Activated naive CD4-positive, alpha-beta T cell treated with anti-CD3 and anti-CD28 coated beads, Interleukin-2, amount 10 ng/mL, durations not matched to agents 7 days and 5 days (primary cell): ENCODE data around the gene ITK.
"Not testable (repeated sequence)": the region's sequence is repeated elsewhere in the genome, so short reads cannot be mapped to it uniquely, and the experiment has no call there.

Experiments
- CTCF ChIA-PET: fragments of 350-600 bp; sonication (Branson Sonifier 250); formaldehyde crosslinking; loops from one replicate; lab custom pipeline; 2021; ENCODE audit warnings: antibody characterized with exemption; lab: Charles Lee
- DNase-seq: peaks from one replicate; pipeline ENCODE4 v3.0.0-alpha.2; 2020
- H3K27ac Mint-ChIP-seq: one replicate; pipeline ENCODE4 v1.8.0; 2021; ENCODE audit warnings: mild to moderate bottlenecking, moderate library complexity, mixed read lengths
- H3K27me3 Mint-ChIP-seq: one replicate; pipeline ENCODE4 v1.8.0; 2021; ENCODE audit warnings: mild to moderate bottlenecking, mixed read lengths
- H3K36me3 Mint-ChIP-seq: one replicate; pipeline ENCODE4 v1.8.0; 2021; ENCODE audit warnings: mixed read lengths
- H3K4me1 Mint-ChIP-seq: one replicate; pipeline ENCODE4 v1.8.0; 2021; ENCODE audit warnings: mixed read lengths
- H3K4me3 Mint-ChIP-seq: one replicate; pipeline ENCODE4 v1.8.0; 2021; ENCODE audit warnings: mild to moderate bottlenecking, moderate library complexity, mixed read lengths
- H3K9me3 Mint-ChIP-seq: one replicate; pipeline ENCODE4 v1.8.0; 2021; ENCODE audit warnings: mixed read lengths

Gene ITK

GRCh38 chr5:157184117-157184670 lies 3.6 kb downstream of the ITK start:
- DNase-seq: peak; percentile 26
- CTCF ChIA-PET: interaction anchor here (0.9 to 7.8 kb wide), 3 partner anchors 9 to 82 kb away, joined by 3 to 37 read pairs (median 3); no protein-coding TSS in a partner anchor
- H3K36me3 Mint-ChIP-seq: peaks cover 77% of the 10 kb centered on the region
- no peaks in the 10 kb centered on the region for H3K27me3 Mint-ChIP-seq
- H3K4me1 Mint-ChIP-seq: peaks cover 48% of the 10 kb centered on the region
- H3K27ac Mint-ChIP-seq: peak overlapping the region; percentile 82
- H3K9me3 Mint-ChIP-seq: no peaks in the 10 kb centered on the region
- peak overlapping the region; percentile 90 for H3K4me3 Mint-ChIP-seq

- peaks cover 47% of the 10 kb centered on the region for H3K4me1 Mint-ChIP-seq
- H3K27ac Mint-ChIP-seq: peak overlapping the region; percentile 82
- H3K27me3 Mint-ChIP-seq, H3K9me3 Mint-ChIP-seq: not testable (repeated sequence)
- CTCF ChIA-PET: interaction anchor here (0.9 to 7.8 kb wide), 3 partner anchors 9 to 36 kb away, joined by 3 to 37 read pairs (median 3); no protein-coding TSS in a partner anchor
- H3K36me3 Mint-ChIP-seq: peaks cover 83% of the 10 kb centered on the region
- peak; percentile 33 for DNase-seq
- H3K4me3 Mint-ChIP-seq: peak overlapping the region; percentile 90
These were observed 4.5 kb downstream of the ITK start for GRCh38 chr5:157185122-157185521.

GRCh38 chr5:157186309-157187045 lies 5.8 kb downstream of the ITK start:
- DNase-seq: peak; percentile 38
- H3K27me3 Mint-ChIP-seq: no peaks in the 10 kb centered on the region
- CTCF ChIA-PET: interaction anchor here (1.2 to 1.8 kb wide), 4 partner anchors 10 to 37 kb away, joined by 4 to 14 read pairs (median 6); no protein-coding TSS in a partner anchor
- peaks cover 88% of the 10 kb centered on the region for H3K36me3 Mint-ChIP-seq
- H3K9me3 Mint-ChIP-seq: no peaks in the 10 kb centered on the region
- peaks cover 53% of the 10 kb centered on the region for H3K4me1 Mint-ChIP-seq
- H3K4me3 Mint-ChIP-seq: peak overlapping the region; percentile 76
- peak overlapping the region; percentile 84 for H3K27ac Mint-ChIP-seq

GRCh38 chr5:157187046-157187754 lies 6.6 kb downstream of the ITK start:
- Mint-ChIP-seq H3K4me1 (peaks cover 60% of the 10 kb centered on the region), H3K36me3 (peaks cover 87% of the 10 kb centered on the region), H3K4me3 (peak overlapping the region; percentile 76), H3K27me3 (no peaks in the 10 kb centered on the region), H3K9me3 (peaks cover under 1% of the 10 kb centered on the region), H3K27ac (peak overlapping the region; percentile 84)
- CTCF ChIA-PET: interaction anchor here (1.2 to 1.8 kb wide), 4 partner anchors 10 to 37 kb away, joined by 4 to 14 read pairs (median 6); no protein-coding TSS in a partner anchor
- DNase-seq: no peak

- peaks cover 88% of the 10 kb centered on the region for H3K36me3 Mint-ChIP-seq
- peak overlapping the region; percentile 76 for H3K4me3 Mint-ChIP-seq
- H3K27me3 Mint-ChIP-seq: no peaks in the 10 kb centered on the region
- peak; percentile 37 for DNase-seq
- peaks cover 71% of the 10 kb centered on the region for H3K4me1 Mint-ChIP-seq
- peaks cover 4% of the 10 kb centered on the region for H3K9me3 Mint-ChIP-seq
- CTCF ChIA-PET: interaction anchor here (1.8 to 4.5 kb wide), 3 partner anchors 8 to 39 kb away, joined by 6 to 29 read pairs (median 14); partner anchors contain the start of gene ITK
- H3K27ac Mint-ChIP-seq: peak overlapping the region; percentile 84
These were observed 7.6 kb downstream of the ITK start for GRCh38 chr5:157188270-157188669.

GRCh38 chr5:157189223-157189622 lies 8.6 kb downstream of the ITK start:
- Mint-ChIP-seq H3K27ac (peak overlapping the region; percentile 84), H3K36me3 (peaks cover 88% of the 10 kb centered on the region), H3K4me1 (peaks cover 80% of the 10 kb centered on the region), H3K4me3 (peak overlapping the region; percentile 76), H3K27me3 (no peaks in the 10 kb centered on the region), H3K9me3 (peaks cover 4% of the 10 kb centered on the region)
- DNase-seq: peak; percentile 46
- CTCF ChIA-PET: interaction anchor here (1.2 to 4.5 kb wide), 3 partner anchors 9 to 64 kb away, joined by 3 to 29 read pairs (median 6); partner anchors contain the start of gene ITK

GRCh38 chr5:157193699-157194424 lies 13.2 kb downstream of the ITK start:
- H3K27me3 Mint-ChIP-seq: no peaks in the 10 kb centered on the region
- CTCF ChIA-PET: interaction anchor here (0.6 to 2.2 kb wide), 6 partner anchors 9 to 44 kb away, joined by 3 to 8 read pairs (median 3); no protein-coding TSS in a partner anchor
- peaks cover 88% of the 10 kb centered on the region for H3K36me3 Mint-ChIP-seq
- peaks cover 4% of the 10 kb centered on the region for H3K9me3 Mint-ChIP-seq
- H3K4me3 Mint-ChIP-seq: peak overlapping the region; percentile 72
- H3K4me1 Mint-ChIP-seq: peaks cover 94% of the 10 kb centered on the region
- peak overlapping the region; percentile 96 for H3K27ac Mint-ChIP-seq
- peak; percentile 57 for DNase-seq

GRCh38 chr5:157196045-157196444 lies 15.4 kb downstream of the ITK start:
- Mint-ChIP-seq H3K4me1 (peaks cover 98% of the 10 kb centered on the region), H3K36me3 (peaks cover 89% of the 10 kb centered on the region), H3K4me3 (peak overlapping the region; percentile 24), H3K27ac (peak overlapping the region; percentile 96), H3K9me3 (peaks cover 4% of the 10 kb centered on the region), H3K27me3 (no peaks in the 10 kb centered on the region)
- CTCF ChIA-PET: interaction anchor here (0.8 to 2.5 kb wide), 4 partner anchors 16 to 48 kb away, joined by 3 to 7 read pairs (median 4); no protein-coding TSS in a partner anchor
- DNase-seq: no peak

GRCh38 chr5:157197086-157197485 lies 16.4 kb downstream of the ITK start:
- Mint-ChIP-seq H3K27ac (peak overlapping the region; percentile 96), H3K9me3 (peaks cover 4% of the 10 kb centered on the region), H3K4me3 (peak overlapping the region; percentile 11), H3K4me1 (peaks cover 100% of the 10 kb centered on the region), H3K36me3 (peaks cover 89% of the 10 kb centered on the region), H3K27me3 (no peaks in the 10 kb centered on the region)
- CTCF ChIA-PET: interaction anchor here (2.5 kb wide), 1 partner anchor 49 kb away, joined by 7 read pairs; no protein-coding TSS in a partner anchor
- peak; percentile 53 for DNase-seq

- H3K36me3 Mint-ChIP-seq: peaks cover 87% of the 10 kb centered on the region
- H3K27me3 Mint-ChIP-seq: no peaks in the 10 kb centered on the region
- H3K4me1 Mint-ChIP-seq: peaks cover 99% of the 10 kb centered on the region
- H3K4me3 Mint-ChIP-seq: peak overlapping the region; percentile 39
- DNase-seq: peak; percentile 52
- CTCF ChIA-PET: interaction anchor here (0.6 to 2.5 kb wide), 3 partner anchors 10 to 50 kb away, joined by 3 to 7 read pairs (median 3); no protein-coding TSS in a partner anchor
- no peaks in the 10 kb centered on the region for H3K9me3 Mint-ChIP-seq
- H3K27ac Mint-ChIP-seq: peak overlapping the region; percentile 90
These were observed 17.8 kb downstream of the ITK start for GRCh38 chr5:157198277-157198986.

GRCh38 chr5:157201857-157202256 lies 21.2 kb downstream of the ITK start:
- no peaks in the 10 kb centered on the region for H3K9me3 Mint-ChIP-seq
- H3K27me3 Mint-ChIP-seq: no peaks in the 10 kb centered on the region
- H3K4me3 Mint-ChIP-seq: peak overlapping the region; percentile 59
- DNase-seq: no peak
- H3K36me3 Mint-ChIP-seq: peaks cover 80% of the 10 kb centered on the region
- peaks cover 95% of the 10 kb centered on the region for H3K4me1 Mint-ChIP-seq
- CTCF ChIA-PET: no interaction called here
- peak overlapping the region; percentile 82 for H3K27ac Mint-ChIP-seq

GRCh38 chr5:157203417-157203816 lies 22.8 kb downstream of the ITK start:
- H3K27me3 Mint-ChIP-seq: no peaks in the 10 kb centered on the region
- peak overlapping the region; percentile 93 for H3K27ac Mint-ChIP-seq
- peaks cover 94% of the 10 kb centered on the region for H3K4me1 Mint-ChIP-seq
- H3K36me3 Mint-ChIP-seq: peaks cover 79% of the 10 kb centered on the region
- no peaks in the 10 kb centered on the region for H3K9me3 Mint-ChIP-seq
- H3K4me3 Mint-ChIP-seq: peak overlapping the region; percentile 58
- DNase-seq: peak; percentile 49
- CTCF ChIA-PET: interaction anchor here (1.0 to 1.4 kb wide), 4 partner anchors 9 to 54 kb away, joined by 3 to 6 read pairs (median 4); no protein-coding TSS in a partner anchor
